MM.1S (cell line): ENCODE data around the gene TNRC6C.
"Not testable (repeated sequence)": the region's sequence is repeated elsewhere in the genome, so short reads cannot be mapped to it uniquely, and the experiment has no call there.

Experiments used
- DNase-seq: peaks from one replicate; pipeline ENCODE4 v3.0.0-alpha.2; 2015
- H2AFZ ChIP-seq: fragments of 300-600 bp; sonication (generic); 2 replicates; pipeline ENCODE4 v1.6.0; 2016; ENCODE audit warnings: antibody characterized with exemption, low read length
- H3F3A ChIP-seq: fragments of 300-600 bp; sonication (generic); 2 replicates; pipeline ENCODE4 v1.6.1; 2016; ENCODE audit warnings: mild to moderate bottlenecking, antibody characterized with exemption, low read length, moderate library complexity, mixed read lengths; ENCODE audit not compliant: insufficient read depth
- H3K27ac ChIP-seq: fragments of 300-600 bp; sonication (generic); 2 replicates; pipeline ENCODE4 v1.5.1; 2016; ENCODE audit warnings: mild to moderate bottlenecking, low read length
- H3K27me3 ChIP-seq: fragments of 300-600 bp; sonication (generic); replicated peaks from 2 replicates; pipeline ENCODE4 v1.6.0; 2016; ENCODE audit warnings: low read length; ENCODE audit not compliant: insufficient read depth
- H3K36me3 ChIP-seq: fragments of 300-600 bp; sonication (generic); replicated peaks from 2 replicates; pipeline ENCODE4 v1.6.1; 2016; ENCODE audit warnings: mild to moderate bottlenecking, low read length, mixed read lengths; ENCODE audit not compliant: insufficient read depth
- H3K4me1 ChIP-seq: fragments of 300-600 bp; sonication (generic); 2 replicates; pipeline ENCODE4 v1.6.1; 2016; ENCODE audit warnings: low read length, mixed read lengths
- H3K4me2 ChIP-seq: fragments of 300-600 bp; sonication (generic); 2 replicates; pipeline ENCODE4 v1.6.0; 2016; ENCODE audit warnings: low read depth, low read length
- H3K4me3 ChIP-seq: fragments of 300-600 bp; sonication (generic); 2 replicates; pipeline ENCODE4 v1.5.1; 2016; ENCODE audit warnings: low read length, mixed read lengths
- H3K79me2 ChIP-seq: fragments of 300-600 bp; sonication (generic); 2 replicates; pipeline ENCODE4 v1.6.1; 2016; ENCODE audit warnings: mixed run types, low read length, mixed read lengths
- H3K9ac ChIP-seq: fragments of 300-600 bp; sonication (generic); 2 replicates; pipeline ENCODE4 v1.6.1; 2016; ENCODE audit warnings: low read length, mixed read lengths
- H3K9me2 ChIP-seq: fragments of 300-600 bp; sonication (generic); replicated peaks from 2 replicates; pipeline ENCODE4 v1.6.1; 2016; ENCODE audit warnings: mild to moderate bottlenecking, low read length, mixed read lengths; ENCODE audit not compliant: insufficient read depth
- H3K9me3 ChIP-seq: fragments of 300-600 bp; sonication (generic); replicated peaks from 2 replicates; pipeline ENCODE4 v1.6.1; 2016; ENCODE audit warnings: mild to moderate bottlenecking, low read length, mixed read lengths; ENCODE audit not compliant: insufficient read depth
- H4K20me1 ChIP-seq: fragments of 300-600 bp; sonication (generic); 2 replicates; pipeline ENCODE4 v1.6.1; 2016; ENCODE audit warnings: mild to moderate bottlenecking, low read length, moderate library complexity, mixed read lengths; ENCODE audit not compliant: insufficient read depth
- EZH2 ChIP-seq: fragments of 300-600 bp; sonication (generic); optimal IDR thresholded peaks from 2 replicates; pipeline ENCODE3; 2017; ENCODE audit warnings: low read depth, mild to moderate bottlenecking, antibody characterized with exemption, low read length, mixed read lengths
- EZH2phosphoT487 ChIP-seq: fragments of 300-600 bp; sonication (generic); IDR thresholded peaks from 2 replicates; pipeline ENCODE4 v1.6.1; 2018; ENCODE audit warnings: antibody characterized with exemption, low read length
- TF ChIP-seq, protein P1 (sequence below): fragments of 300-600 bp; sonication (generic); IDR thresholded peaks from 2 replicates; pipeline ENCODE4 v1.5.1; 2016; ENCODE audit warnings: antibody characterized with exemption, low read length, mixed read lengths

Gene TNRC6C

GRCh38 chr17:77933777-77934398 is 24.6 kb upstream of the TNRC6C start:
- no peak overlapping the region for H2AFZ ChIP-seq
- no peaks in the 10 kb centered on the region for H3K9me2 ChIP-seq
- DNase-seq: no peak
- TF ChIP-seq, protein P1, sequence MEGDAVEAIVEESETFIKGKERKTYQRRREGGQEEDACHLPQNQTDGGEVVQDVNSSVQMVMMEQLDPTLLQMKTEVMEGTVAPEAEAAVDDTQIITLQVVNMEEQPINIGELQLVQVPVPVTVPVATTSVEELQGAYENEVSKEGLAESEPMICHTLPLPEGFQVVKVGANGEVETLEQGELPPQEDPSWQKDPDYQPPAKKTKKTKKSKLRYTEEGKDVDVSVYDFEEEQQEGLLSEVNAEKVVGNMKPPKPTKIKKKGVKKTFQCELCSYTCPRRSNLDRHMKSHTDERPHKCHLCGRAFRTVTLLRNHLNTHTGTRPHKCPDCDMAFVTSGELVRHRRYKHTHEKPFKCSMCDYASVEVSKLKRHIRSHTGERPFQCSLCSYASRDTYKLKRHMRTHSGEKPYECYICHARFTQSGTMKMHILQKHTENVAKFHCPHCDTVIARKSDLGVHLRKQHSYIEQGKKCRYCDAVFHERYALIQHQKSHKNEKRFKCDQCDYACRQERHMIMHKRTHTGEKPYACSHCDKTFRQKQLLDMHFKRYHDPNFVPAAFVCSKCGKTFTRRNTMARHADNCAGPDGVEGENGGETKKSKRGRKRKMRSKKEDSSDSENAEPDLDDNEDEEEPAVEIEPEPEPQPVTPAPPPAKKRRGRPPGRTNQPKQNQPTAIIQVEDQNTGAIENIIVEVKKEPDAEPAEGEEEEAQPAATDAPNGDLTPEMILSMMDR: no peak
- H3K9ac ChIP-seq: no peak overlapping the region
- no peaks in the 10 kb centered on the region for H3F3A ChIP-seq
- H3K4me2 ChIP-seq: no peak overlapping the region
- peaks cover 65% of the 10 kb centered on the region for H3K27me3 ChIP-seq
- no peak overlapping the region for H3K4me3 ChIP-seq
- no peaks in the 10 kb centered on the region for H3K36me3 ChIP-seq
- H4K20me1 ChIP-seq: no peaks in the 10 kb centered on the region
- no peak overlapping the region for H3K27ac ChIP-seq
- no peaks in the 10 kb centered on the region for H3K79me2 ChIP-seq
- no peaks in the 10 kb centered on the region for H3K9me3 ChIP-seq
- H3K4me1 ChIP-seq: no peaks in the 10 kb centered on the region

DNA sequence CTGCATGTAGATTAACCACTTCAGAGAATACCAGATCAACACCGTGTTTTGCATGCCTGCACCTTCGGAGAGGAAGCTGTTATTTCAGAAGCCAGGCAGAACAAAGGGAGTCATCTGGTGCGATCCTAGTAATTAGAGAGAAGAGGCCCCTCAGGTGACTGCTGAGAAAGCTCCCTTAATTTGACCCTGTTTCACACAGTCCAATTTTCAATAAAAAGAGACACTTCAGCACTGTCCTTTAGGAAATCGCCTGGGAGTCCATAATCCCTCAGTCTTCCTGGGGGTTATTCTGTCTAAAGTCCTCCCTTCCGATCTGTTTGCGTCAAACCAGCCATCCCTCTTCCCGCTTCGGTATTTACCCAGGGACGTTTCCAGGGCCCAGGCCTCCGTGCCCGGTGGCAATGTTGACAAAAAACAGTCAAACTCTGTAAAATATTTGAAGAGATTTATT is 23.4 kb upstream of the TNRC6C start:
- H3K36me3 ChIP-seq: no peaks in the 10 kb centered on the region
- DNase-seq: no peak
- H3K9me2 ChIP-seq: no peaks in the 10 kb centered on the region
- no peak overlapping the region for H2AFZ ChIP-seq
- H3K9me3 ChIP-seq: no peaks in the 10 kb centered on the region
- H3K4me1 ChIP-seq: no peaks in the 10 kb centered on the region
- no peak for TF ChIP-seq EZH2phosphoT487
- TF ChIP-seq EZH2: no peak
- TF ChIP-seq, protein P1: no peak
- H4K20me1 ChIP-seq: no peaks in the 10 kb centered on the region
- peaks cover 64% of the 10 kb centered on the region for H3K27me3 ChIP-seq
- no peaks in the 10 kb centered on the region for H3K79me2 ChIP-seq
- no peak overlapping the region for H3K27ac ChIP-seq
- H3K9ac ChIP-seq: no peak overlapping the region
- no peaks in the 10 kb centered on the region for H3F3A ChIP-seq
- H3K4me2 ChIP-seq: no peak overlapping the region
- H3K4me3 ChIP-seq: no peak overlapping the region

DNA sequence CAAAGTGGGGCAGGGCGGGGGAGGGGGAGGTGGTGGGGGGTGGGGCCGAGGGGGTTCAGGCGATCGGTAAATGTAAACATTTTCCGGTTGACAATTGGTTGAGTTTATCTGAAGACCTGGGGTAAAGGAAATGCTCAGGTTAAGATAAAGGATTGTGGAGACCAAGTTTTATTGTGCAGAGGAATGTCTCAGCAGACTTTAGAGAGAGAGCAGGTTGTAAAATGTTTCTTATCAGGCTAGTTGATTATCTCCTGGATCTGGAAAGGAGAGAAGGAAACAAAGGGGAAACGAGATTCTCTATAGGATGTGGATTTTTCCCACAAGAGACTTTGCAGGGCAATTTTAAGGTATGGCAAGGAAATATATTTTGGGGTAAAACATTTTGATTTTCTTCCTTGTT is 22.8 kb upstream of the TNRC6C start:
- not testable (repeated sequence) for H3F3A ChIP-seq, H3K4me3 ChIP-seq, H4K20me1 ChIP-seq, H3K9ac ChIP-seq, H3K9me3 ChIP-seq, H2AFZ ChIP-seq, H3K4me2 ChIP-seq, DNase-seq, H3K4me1 ChIP-seq, H3K36me3 ChIP-seq, H3K9me2 ChIP-seq, H3K79me2 ChIP-seq, H3K27ac ChIP-seq
- H3K27me3 ChIP-seq: peaks cover 68% of the 10 kb centered on the region

- no peaks in the 10 kb centered on the region for H4K20me1 ChIP-seq
- H3K27me3 ChIP-seq: peaks cover 69% of the 10 kb centered on the region
- no peak for DNase-seq
- no peak overlapping the region for H3K4me2 ChIP-seq
- TF ChIP-seq EZH2phosphoT487: no peak
- TF ChIP-seq, protein P1: no peak
- TF ChIP-seq EZH2: no peak
- H3K4me3 ChIP-seq: no peak overlapping the region
- H3K9ac ChIP-seq: no peak overlapping the region
- no peaks in the 10 kb centered on the region for H3F3A ChIP-seq
- H3K36me3 ChIP-seq: no peaks in the 10 kb centered on the region
- H2AFZ ChIP-seq: no peak overlapping the region
- no peak overlapping the region for H3K27ac ChIP-seq
- H3K9me2 ChIP-seq: no peaks in the 10 kb centered on the region
- no peaks in the 10 kb centered on the region for H3K4me1 ChIP-seq
- H3K79me2 ChIP-seq: no peaks in the 10 kb centered on the region
- no peaks in the 10 kb centered on the region for H3K9me3 ChIP-seq
Observed at GRCh38 chr17:77936881-77937280, 21.6 kb upstream of the TNRC6C start.
